ENCODE measurements around the gene ANKRD44.
"Not testable (repeated sequence)": the region's sequence is repeated elsewhere in the genome, so short reads cannot be mapped to it uniquely, and the experiment has no call there.

ANKRD44 gene

GRCh38 chr2:197011801-197012641, 298.6 kb downstream of the ANKRD44 start:
- ATAC-seq (ENCODE audit: low read depth) (peak; percentile 72), DNase-seq (ENCODE audit: low spot score in 2 of 2) (peak in 1 of 2 donors; percentile 31)
- peaks cover 3% of the 10 kb centered on the region for H3K4me1 Mint-ChIP-seq
- no peaks in the 10 kb centered on the region for H3K27me3 Mint-ChIP-seq
- no peaks in the 10 kb centered on the region for H3K9me3 Mint-ChIP-seq
- H3K36me3 Mint-ChIP-seq = peaks cover 38% of the 10 kb centered on the region
- no peak overlapping the region for H3K4me3 Mint-ChIP-seq
- peak overlapping the region; percentile 46 for H3K27ac Mint-ChIP-seq

DNA sequence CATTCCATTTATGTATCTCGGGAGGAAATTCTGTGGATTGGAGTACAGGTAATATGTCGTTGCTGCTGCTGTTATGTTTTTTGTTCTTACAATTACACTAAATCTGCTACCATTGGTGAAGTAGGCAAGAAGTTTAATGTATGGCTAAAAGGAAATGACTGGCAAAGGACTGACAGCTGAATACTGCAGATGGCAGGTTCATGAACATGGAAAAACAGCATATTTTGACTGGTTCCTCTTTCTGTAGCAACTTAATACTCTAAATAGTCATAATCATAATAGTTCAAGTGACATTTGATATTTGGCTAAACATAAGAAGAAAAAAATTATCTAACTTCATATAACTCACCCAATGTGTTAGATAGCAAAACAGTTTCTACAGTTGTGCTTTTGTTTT, 299.6 kb downstream of the ANKRD44 start:
- no peak for ATAC-seq (ENCODE audit: low read depth)
- H3K36me3 Mint-ChIP-seq = peaks cover 44% of the 10 kb centered on the region
- DNase-seq (ENCODE audit: low spot score in 2 of 2) = no peak
- peaks cover 3% of the 10 kb centered on the region for H3K4me1 Mint-ChIP-seq
- no peak overlapping the region for H3K4me3 Mint-ChIP-seq
- H3K27ac Mint-ChIP-seq = no peak overlapping the region
- no peaks in the 10 kb centered on the region for H3K9me3 Mint-ChIP-seq
- no peaks in the 10 kb centered on the region for H3K27me3 Mint-ChIP-seq

- H3K36me3 Mint-ChIP-seq = peaks cover 39% of the 10 kb centered on the region
- H3K27ac Mint-ChIP-seq = peak overlapping the region; percentile 61
- H3K27me3 Mint-ChIP-seq = no peaks in the 10 kb centered on the region
- DNase-seq (ENCODE audit: low spot score in 2 of 2) = no peak
- ATAC-seq (ENCODE audit: low read depth) = no peak
- no peak overlapping the region for H3K4me3 Mint-ChIP-seq
- no peaks in the 10 kb centered on the region for H3K9me3 Mint-ChIP-seq
- H3K4me1 Mint-ChIP-seq = peaks cover 3% of the 10 kb centered on the region
Measured at GRCh38 chr2:197010200-197011020, 300.2 kb downstream of the ANKRD44 start.

- not testable (repeated sequence) for H3K9me3 Mint-ChIP-seq; H3K27me3 Mint-ChIP-seq; DNase-seq (ENCODE audit: low spot score in 2 of 2); H3K4me1 Mint-ChIP-seq; H3K4me3 Mint-ChIP-seq; ATAC-seq (ENCODE audit: low read depth)
- Mint-ChIP-seq H3K27ac (peak overlapping the region; percentile 62), H3K36me3 (peaks cover 34% of the 10 kb centered on the region)
Measured at GRCh38 chr2:197008741-197009341, 301.7 kb downstream of the ANKRD44 start.

GRCh38 chr2:197007716-197008628, 302.6 kb downstream of the ANKRD44 start:
- H3K36me3 Mint-ChIP-seq = peaks cover 34% of the 10 kb centered on the region
- H3K27me3 Mint-ChIP-seq = no peaks in the 10 kb centered on the region
- ATAC-seq (ENCODE audit: low read depth) (no peak), DNase-seq (ENCODE audit: low spot score in 2 of 2) (no peak)
- no peak overlapping the region for H3K4me3 Mint-ChIP-seq
- H3K9me3 Mint-ChIP-seq = no peaks in the 10 kb centered on the region
- H3K27ac Mint-ChIP-seq = peak overlapping the region; percentile 62
- H3K4me1 Mint-ChIP-seq = peaks cover 3% of the 10 kb centered on the region

DNA sequence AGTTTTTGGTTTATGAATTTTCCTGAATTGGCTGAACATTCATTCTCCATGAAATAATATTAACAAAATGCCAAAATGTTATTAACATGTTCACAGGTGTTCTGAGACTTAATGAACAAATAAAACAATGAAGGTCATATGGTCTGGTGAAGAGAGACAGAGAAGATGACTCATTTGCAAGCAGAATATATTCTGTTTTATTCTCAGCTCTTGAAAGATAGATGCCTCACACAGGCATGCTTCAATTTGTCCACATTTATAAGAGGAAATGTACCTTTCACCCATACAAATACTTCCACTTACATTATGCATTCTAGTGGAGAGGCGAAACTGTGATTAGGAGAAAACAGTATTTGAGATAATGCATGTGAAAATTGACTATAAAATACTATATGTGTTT, 308.7 kb downstream of the ANKRD44 start:
- H3K27me3 Mint-ChIP-seq = no peaks in the 10 kb centered on the region
- DNase-seq (ENCODE audit: low spot score in 2 of 2) = no peak
- no peak overlapping the region for H3K4me3 Mint-ChIP-seq
- no peak overlapping the region for H3K27ac Mint-ChIP-seq
- H3K9me3 Mint-ChIP-seq = no peaks in the 10 kb centered on the region
- no peak for ATAC-seq (ENCODE audit: low read depth)
- H3K4me1 Mint-ChIP-seq = no peaks in the 10 kb centered on the region
- peaks cover 21% of the 10 kb centered on the region for H3K36me3 Mint-ChIP-seq

- Mint-ChIP-seq H3K4me3 (no peak overlapping the region), H3K27ac (peak overlapping the region; percentile 70), H3K9me3 (no peaks in the 10 kb centered on the region), H3K4me1 (peaks cover 3% of the 10 kb centered on the region), H3K27me3 (no peaks in the 10 kb centered on the region), H3K36me3 (peaks cover 33% of the 10 kb centered on the region)
- ATAC-seq (ENCODE audit: low read depth) (no peak), DNase-seq (ENCODE audit: low spot score in 2 of 2) (no peak)
Measured at GRCh38 chr2:196995757-196996314, 314.7 kb downstream of the ANKRD44 start.

DNA sequence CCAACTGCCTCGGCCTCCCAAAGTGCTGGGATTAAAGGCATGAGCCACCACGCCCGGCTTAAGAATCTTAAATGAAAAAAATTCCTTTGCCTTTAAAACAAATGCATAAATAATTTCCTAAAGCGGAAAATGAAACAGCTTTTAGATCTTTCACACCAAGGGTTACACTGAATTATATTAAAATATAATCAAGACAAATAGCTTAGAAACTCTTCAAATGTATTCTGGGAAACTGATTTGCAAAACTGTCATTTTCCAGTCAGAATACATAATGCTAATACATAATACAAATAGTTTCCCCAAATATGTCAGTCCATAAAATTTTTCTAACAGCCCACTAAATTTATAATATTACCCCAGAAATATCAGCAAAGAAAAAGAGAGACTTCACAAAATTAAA, 315.8 kb downstream of the ANKRD44 start:
- Mint-ChIP-seq H3K4me3 (no peak overlapping the region), H3K4me1 (peaks cover 8% of the 10 kb centered on the region), H3K27me3 (no peaks in the 10 kb centered on the region), H3K9me3 (no peaks in the 10 kb centered on the region), H3K36me3 (peaks cover 34% of the 10 kb centered on the region), H3K27ac (no peak overlapping the region)
- DNase-seq (ENCODE audit: low spot score in 2 of 2) (no peak), ATAC-seq (ENCODE audit: low read depth) (no peak)

- Mint-ChIP-seq H3K4me1 (peaks cover 10% of the 10 kb centered on the region), H3K4me3 (no peak overlapping the region), H3K27me3 (no peaks in the 10 kb centered on the region), H3K36me3 (peaks cover 38% of the 10 kb centered on the region), H3K27ac (peak overlapping the region; percentile 35), H3K9me3 (no peaks in the 10 kb centered on the region)
- ATAC-seq (ENCODE audit: low read depth) = no peak
- no peak for DNase-seq (ENCODE audit: low spot score in 2 of 2)
Measured at GRCh38 chr2:196993617-196994016, 317.0 kb downstream of the ANKRD44 start.

GRCh38 chr2:196992466-196992865, 318.1 kb downstream of the ANKRD44 start:
- H3K4me1 Mint-ChIP-seq = peaks cover 16% of the 10 kb centered on the region
- peaks cover 40% of the 10 kb centered on the region for H3K36me3 Mint-ChIP-seq
- no peaks in the 10 kb centered on the region for H3K9me3 Mint-ChIP-seq
- ATAC-seq (ENCODE audit: low read depth) (no peak), DNase-seq (ENCODE audit: low spot score in 2 of 2) (no peak)
- no peak overlapping the region for H3K4me3 Mint-ChIP-seq
- H3K27me3 Mint-ChIP-seq = no peaks in the 10 kb centered on the region
- H3K27ac Mint-ChIP-seq = no peak overlapping the region

GRCh38 chr2:196990788-196991461, 319.7 kb downstream of the ANKRD44 start:
- Mint-ChIP-seq H3K27ac (peak overlapping the region; percentile 55), H3K4me3 (no peak overlapping the region), H3K27me3 (no peaks in the 10 kb centered on the region), H3K4me1 (peaks cover 18% of the 10 kb centered on the region), H3K36me3 (peaks cover 49% of the 10 kb centered on the region), H3K9me3 (no peaks in the 10 kb centered on the region)
- DNase-seq (ENCODE audit: low spot score in 2 of 2) = no peak
- ATAC-seq (ENCODE audit: low read depth) = no peak

- Mint-ChIP-seq H3K9me3 (no peaks in the 10 kb centered on the region), H3K27ac (peak overlapping the region; percentile 55), H3K4me3 (no peak overlapping the region), H3K4me1 (peaks cover 18% of the 10 kb centered on the region), H3K27me3 (no peaks in the 10 kb centered on the region), H3K36me3 (peaks cover 52% of the 10 kb centered on the region)
- ATAC-seq (ENCODE audit: low read depth) (no peak), DNase-seq (ENCODE audit: low spot score in 2 of 2) (no peak)
Measured at GRCh38 chr2:196990092-196990491, 320.5 kb downstream of the ANKRD44 start.

- Mint-ChIP-seq H3K4me1 (peaks cover 18% of the 10 kb centered on the region), H3K27ac (no peak overlapping the region), H3K36me3 (peaks cover 49% of the 10 kb centered on the region), H3K4me3 (no peak overlapping the region), H3K9me3 (no peaks in the 10 kb centered on the region), H3K27me3 (no peaks in the 10 kb centered on the region)
- DNase-seq (ENCODE audit: low spot score in 2 of 2) (no peak), ATAC-seq (ENCODE audit: low read depth) (no peak)
Measured at GRCh38 chr2:196989496-196989895, 321.1 kb downstream of the ANKRD44 start.

All from memory B cell (primary cell).